ENCODE results near the gene SHC3. TPM values are rescaled to one million over a fixed set of nuclear protein-coding genes. Genes with fewer than 3 reads are reported as not detected.

The SHC3 gene
- total RNA-seq, 1 experiment from 2014 or later: 1.8 TPM

GRCh38 chr9:88973281-88974045, 205.2 kb downstream of the SHC3 start:
- Histone ChIP-seq H3K9ac (ENCODE audit: extremely low read depth, insufficient read length, low read length) (no peak overlapping the region), H3K18ac (ENCODE audit: insufficient read length, low read depth, low read length) (no peak overlapping the region), H2BK5ac (ENCODE audit: insufficient read length, low read length) (no peak overlapping the region), H3K23ac (ENCODE audit: insufficient read length, low read depth, low read length) (no peak overlapping the region), H2BK15ac (ENCODE audit: low read depth, low read length) (no peak overlapping the region), H4K20me1 (ENCODE audit: control insufficient read depth, insufficient read depth, insufficient read length) (no peaks in the 10 kb centered on the region), H4K5ac (ENCODE audit: insufficient read length, low read depth, low read length) (no peak overlapping the region), H2BK20ac (ENCODE audit: low read depth, low read length, poor library complexity, severe bottlenecking) (no peak overlapping the region), H3K79me2 (ENCODE audit: insufficient read depth, low read length) (no peaks in the 10 kb centered on the region), H3K4me2 (ENCODE audit: insufficient read depth, insufficient read length, low read length) (no peak overlapping the region), H3K4ac (ENCODE audit: low read depth, low read length) (no peak overlapping the region), H3T11ph (ENCODE audit: low read length) (no peak overlapping the region), H3K4me1 (ENCODE audit: insufficient read depth, low read length) (no peaks in the 10 kb centered on the region), H3K56ac (ENCODE audit: insufficient read length, low read depth, low read length) (no peak overlapping the region), H3K9me3 (ENCODE audit: control insufficient read depth, low read depth, low read length) (no peaks in the 10 kb centered on the region), H3K27ac (ENCODE audit: insufficient read length, low read depth, low read length) (no peak overlapping the region), H2BK120ac (ENCODE audit: low read depth, low read length, poor library complexity, severe bottlenecking) (no peak overlapping the region), H2AFZ (ENCODE audit: low read length) (no peak overlapping the region), H3K14ac (ENCODE audit: insufficient read depth, low read length) (no peak overlapping the region), H3K23me2 (ENCODE audit: insufficient read length, low read depth, low read length, poor library complexity, severe bottlenecking) (no peaks in the 10 kb centered on the region), H3K27me3 (ENCODE audit: insufficient read depth, low read length) (no peaks in the 10 kb centered on the region), H4K91ac (ENCODE audit: insufficient read length, low read depth, low read length) (no peak overlapping the region), H2BK12ac (ENCODE audit: insufficient read length, low read depth, low read length) (no peak overlapping the region), H2AK5ac (ENCODE audit: insufficient read length, low read length) (no peak overlapping the region), H3K79me1 (ENCODE audit: insufficient read depth, low read depth, low read length, poor library complexity, severe bottlenecking) (no peaks in the 10 kb centered on the region), H4K8ac (replicated peaks; ENCODE audit: insufficient read length, low read depth, low read length) (no peak overlapping the region)
- Mint-ChIP-seq H3K27me3 (ENCODE audit: low read depth) (peaks cover 4% of the 10 kb centered on the region), H3K4me1 (peaks cover 8% of the 10 kb centered on the region in 2 experiments), H3K9me3 (no peaks in the 10 kb centered on the region), H3K36me3 (ENCODE audit: insufficient read depth in 1 of 3, low read depth in 3 of 3) (no peaks in the 10 kb centered on the region; a peak in 2 of 7 replicates), H3K4me3 (no peak overlapping the region), H3K27ac (no peak overlapping the region)
- no peak for DNase-seq
- TF ChIP-seq, protein P1, sequence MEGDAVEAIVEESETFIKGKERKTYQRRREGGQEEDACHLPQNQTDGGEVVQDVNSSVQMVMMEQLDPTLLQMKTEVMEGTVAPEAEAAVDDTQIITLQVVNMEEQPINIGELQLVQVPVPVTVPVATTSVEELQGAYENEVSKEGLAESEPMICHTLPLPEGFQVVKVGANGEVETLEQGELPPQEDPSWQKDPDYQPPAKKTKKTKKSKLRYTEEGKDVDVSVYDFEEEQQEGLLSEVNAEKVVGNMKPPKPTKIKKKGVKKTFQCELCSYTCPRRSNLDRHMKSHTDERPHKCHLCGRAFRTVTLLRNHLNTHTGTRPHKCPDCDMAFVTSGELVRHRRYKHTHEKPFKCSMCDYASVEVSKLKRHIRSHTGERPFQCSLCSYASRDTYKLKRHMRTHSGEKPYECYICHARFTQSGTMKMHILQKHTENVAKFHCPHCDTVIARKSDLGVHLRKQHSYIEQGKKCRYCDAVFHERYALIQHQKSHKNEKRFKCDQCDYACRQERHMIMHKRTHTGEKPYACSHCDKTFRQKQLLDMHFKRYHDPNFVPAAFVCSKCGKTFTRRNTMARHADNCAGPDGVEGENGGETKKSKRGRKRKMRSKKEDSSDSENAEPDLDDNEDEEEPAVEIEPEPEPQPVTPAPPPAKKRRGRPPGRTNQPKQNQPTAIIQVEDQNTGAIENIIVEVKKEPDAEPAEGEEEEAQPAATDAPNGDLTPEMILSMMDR (conservative IDR thresholded peaks at IDR 0.05): no peak
- 100% methylated on average over 1 of the region's 12 CpGs for WGBS (ENCODE audit: extremely low coverage, insufficient read length, low lambda C conversion rate)

All from H9 (cell line).